Transverse colon (tissue), 4 donors: ENCODE measurements around the gene HLA-DRB1. TPM values are rescaled to one million over a fixed set of nuclear protein-coding genes. Genes with fewer than 3 reads are reported as not detected.

Experiments used
- DNase-seq: peaks from one replicate; pipeline ENCODE4 v3.0.0-alpha.2; 2019
- H3K27ac ChIP-seq, 4 donors: fragments of 200-600 bp; sonication (generic); 2 replicates each; pipeline ENCODE4 v1.5.1; 2016 to 2018; ENCODE audit warnings: inconsistent platforms in 4 of 4
- H3K27me3 ChIP-seq: fragments of 200-600 bp; sonication (generic); 2 replicates; pipeline ENCODE4 v1.5.1; 2017; ENCODE audit warnings: inconsistent platforms
- H3K36me3 ChIP-seq, 4 donors: fragments of 200-600 bp; sonication (generic); 2 replicates each; pipeline ENCODE4 v1.5.1; 2017 to 2019; ENCODE audit warnings: inconsistent platforms in 4 of 4
- H3K4me1 ChIP-seq, 4 donors: fragments of 200-600 bp; sonication (generic); 2 replicates each; pipeline ENCODE4 v1.5.1; 2017 to 2020; ENCODE audit warnings: inconsistent platforms in 4 of 4
- H3K4me3 ChIP-seq, 4 donors: fragments of 200-600 bp; sonication (generic); 1 replicate in 1 of 4; 2 replicates in 3 of 4; pipeline versions ENCODE4 v1.5.1 to v1.6.1; 2017 to 2019; ENCODE audit warnings: inconsistent platforms in 4 of 4
- H3K9me3 ChIP-seq, 2 donors: fragments of 200-600 bp; sonication (generic); 2 replicates each; pipeline ENCODE4 v1.5.1; 2017 to 2019; ENCODE audit warnings: inconsistent platforms in 2 of 2
- CTCF ChIP-seq, 5 experiments: fragments of 200-600 bp in 3 of 5; fragments of 450-650 bp in 2 of 5; sonication (generic) in 3 of 5; IDR thresholded peaks; 1 replicate in 2 of 5; 2 replicates in 3 of 5; pipeline ENCODE4 v1.5.1; 2016 to 2017; ENCODE audit warnings: antibody characterized with exemption in 5 of 5, inconsistent platforms in 3 of 5, mild to moderate bottlenecking in 2 of 5, moderate library complexity in 1 of 5
- EP300 ChIP-seq: sonication (generic); formaldehyde crosslinking; IDR thresholded peaks from one replicate; pipeline ENCODE4 v1.6.1; 2017; ENCODE audit warnings: antibody characterized with exemption, low read depth
- POLR2A ChIP-seq: fragments of 450-650 bp; IDR thresholded peaks from one replicate; pipeline ENCODE4 v1.6.1; 2016; ENCODE audit warnings: antibody characterized with exemption, mild to moderate bottlenecking, moderate library complexity
- POLR2AphosphoS5 ChIP-seq, 3 donors: sonication (generic); formaldehyde crosslinking; IDR thresholded peaks; one replicate each; pipeline ENCODE4 v1.6.1; 2016; ENCODE audit warnings: antibody characterized with exemption in 3 of 3
- WGBS, 2 donors: methylation state at CpG; one replicate each; pipeline ENCODE4 v1.1.5; 2018; ENCODE audit warnings: low coverage in 1 of 2; 5-methylcytosine and 5-hydroxymethylcytosine counted together
- in situ Hi-C, 4 donors: fragments of 200-750 bp; cut with MboI; loops; one replicate each; pipeline versions ENCODE4 v1.15.0 to v1.15.1; 2017; ENCODE audit warnings: low sequenced_read_pairs in 3 of 4, low pct_ligation_motif_present in 1 of 4, low pct_unique_long_range_greater_than_20kb in 1 of 4
- intact Hi-C: fragments of 100-400 bp; cut with DNase I; formaldehyde crosslinking; loops from one replicate; pipeline ENCODE4 v1.15.1; 2023; ENCODE audit warnings: low total_unique reads
- total RNA-seq, 4 donors: library from RNA; depleted of rRNA; stranded (reverse); fragments of >200 nt; gene quantifications; one replicate each; pipeline ENCODE4 v1.1.0, GENCODE V29; 2016

Gene HLA-DRB1
- total RNA-seq, 4 donors from 2014 or later = 7.9 to 23.8 (median 12.6) TPM

- 0 to 53% methylated on average over 1 to 3 of the region's 3 CpGs for WGBS, 2 donors
- TF ChIP-seq EP300 (no peak), POLR2A (no peak), POLR2AphosphoS5 (IDR thresholded peaks at IDR 0.05) (no peak), CTCF (IDR thresholded peaks at IDR 0.05) (no peak)
Measured at GRCh38 chr6:32627249-32627648, 37.6 kb upstream of the HLA-DRB1 start.

GRCh38 chr6:32625137-32625536 is 35.5 kb upstream of the HLA-DRB1 start:
- Histone ChIP-seq H3K4me1 (no peaks in the 10 kb centered on the region), H3K36me3 (no peaks in the 10 kb centered on the region), H3K27ac (no peak overlapping the region), H3K4me3 (no peak overlapping the region), H3K9me3 (no peaks in the 10 kb centered on the region), H3K27me3 (no peaks in the 10 kb centered on the region)
- WGBS, 2 donors = 30 to 36% methylated on average over 3 to 5 of the region's 5 CpGs
- no peak for DNase-seq
- intact Hi-C loops (no loop called here), in situ Hi-C loops (no loop called here)
- no peak for TF ChIP-seq POLR2A
- no peak for TF ChIP-seq CTCF (IDR thresholded peaks at IDR 0.05)
- TF ChIP-seq EP300 = no peak
- TF ChIP-seq POLR2AphosphoS5 (IDR thresholded peaks at IDR 0.05) = no peak

More at GRCh38 chr6:32627249-32627648, 37.6 kb upstream of the HLA-DRB1 start:
- Histone ChIP-seq H3K4me1 (no peaks in the 10 kb centered on the region), H3K4me3 (no peak overlapping the region), H3K9me3 (no peaks in the 10 kb centered on the region), H3K36me3 (no peaks in the 10 kb centered on the region), H3K27me3 (no peaks in the 10 kb centered on the region), H3K27ac (no peak overlapping the region)
- in situ Hi-C loops = no loop called here
- intact Hi-C loops = no loop called here
- no peak for DNase-seq

GRCh38 chr6:32624565-32624964 is 34.9 kb upstream of the HLA-DRB1 start:
- WGBS, 2 donors = 0% methylated on average over 1 of the region's 3 CpGs
- H3K36me3 ChIP-seq = no peaks in the 10 kb centered on the region
- H3K4me1 ChIP-seq = no peaks in the 10 kb centered on the region
- H3K27me3 ChIP-seq = no peaks in the 10 kb centered on the region
- H3K4me3 ChIP-seq = no peak overlapping the region
- intact Hi-C loops = no loop called here
- in situ Hi-C loops = no loop called here
- TF ChIP-seq POLR2A = no peak
- TF ChIP-seq EP300 = no peak
- TF ChIP-seq POLR2AphosphoS5 (IDR thresholded peaks at IDR 0.05) = no peak
- TF ChIP-seq CTCF (IDR thresholded peaks at IDR 0.05) = no peak
- H3K27ac ChIP-seq = no peak overlapping the region
- H3K9me3 ChIP-seq = no peaks in the 10 kb centered on the region
- DNase-seq = no peak

GRCh38 chr6:32623693-32624092 is 34.0 kb upstream of the HLA-DRB1 start:
- Histone ChIP-seq H3K27ac (no peak overlapping the region), H3K9me3 (no peaks in the 10 kb centered on the region), H3K4me3 (no peak overlapping the region), H3K4me1 (no peaks in the 10 kb centered on the region), H3K27me3 (no peaks in the 10 kb centered on the region), H3K36me3 (no peaks in the 10 kb centered on the region)
- DNase-seq = no peak
- TF ChIP-seq EP300 (no peak), CTCF (IDR thresholded peaks at IDR 0.05) (no peak), POLR2AphosphoS5 (IDR thresholded peaks at IDR 0.05) (no peak), POLR2A (no peak)
- intact Hi-C loops (no loop called here), in situ Hi-C loops (no loop called here)
